Skin epidermis (tissue), 12 donors: ENCODE data around the gene SLC25A29.
"Not testable (repeated sequence)": the region's sequence is repeated elsewhere in the genome, so short reads cannot be mapped to it uniquely, and the experiment has no call there.

Source experiments
- H3K27ac ChIP-seq, 21 experiments: fragments of 200-600 bp; sonication (generic) in 11 of 21; one replicate each; pipeline ENCODE4 v1.5.0; 2020; ENCODE audit warnings: mild to moderate bottlenecking in 3 of 21, inconsistent platforms in 2 of 21, moderate library complexity in 2 of 21
- H3K4me3 ChIP-seq, 7 experiments: fragments of 200-600 bp; sonication (generic) in 2 of 7; one replicate each; pipeline ENCODE4 v1.5.0; 2020; ENCODE audit warnings: inconsistent platforms in 2 of 7, mild to moderate bottlenecking in 2 of 7, moderate library complexity in 1 of 7

SLC25A29 gene

GRCh38 chr14:100313464-100314230 lies 7.4 kb upstream of the SLC25A29 start:
- Histone ChIP-seq H3K27ac (peak overlapping the region in 2 of 21 experiments; percentile 17 to 51), H3K4me3 (no peak overlapping the region)

- Histone ChIP-seq H3K27ac (peak overlapping the region in 1 of 21 experiments; percentile 51), H3K4me3 (no peak overlapping the region)
Observed at GRCh38 chr14:100312877-100313400, 6.7 kb upstream of the SLC25A29 start.

GRCh38 chr14:100312110-100312876 lies 6.0 kb upstream of the SLC25A29 start:
- peak overlapping the region in 1 of 21 experiments; percentile 11 for H3K27ac ChIP-seq

GRCh38 chr14:100309028-100309737 lies 2.9 kb upstream of the SLC25A29 start:
- Histone ChIP-seq H3K27ac (no peak overlapping the region), H3K4me3 (no peak overlapping the region)

More at GRCh38 chr14:100312110-100312876, 6.0 kb upstream of the SLC25A29 start:
- H3K4me3 ChIP-seq = not testable (repeated sequence)

- H3K4me3 ChIP-seq, H3K27ac ChIP-seq: not testable (repeated sequence)
Observed at GRCh38 chr14:100308427-100308792, 2.2 kb upstream of the SLC25A29 start.

GRCh38 chr14:100307766-100308426 lies 1.7 kb upstream of the SLC25A29 start:
- Histone ChIP-seq H3K27ac (peak overlapping the region in 5 of 21 experiments; percentile 70 to 84 (median 82)), H3K4me3 (peak overlapping the region in 4 of 7 experiments; percentile 59 to 85 (median 72))

GRCh38 chr14:100306998-100307765 lies 938 bp upstream of the SLC25A29 start:
- peak overlapping the region; percentile 24 to 93 (median 80) for H3K27ac ChIP-seq
- peak overlapping the region; percentile 52 to 98 (median 73) for H3K4me3 ChIP-seq

- H3K4me3 ChIP-seq = peak overlapping the region; percentile 52 to 98 (median 73)
- peak overlapping the region in 20 of 21 experiments; percentile 11 to 93 (median 76) for H3K27ac ChIP-seq
Observed at GRCh38 chr14:100305324-100306100, 732 bp downstream of the SLC25A29 start.

- Histone ChIP-seq H3K4me3 (peak overlapping the region; percentile 52 to 98 (median 73)), H3K27ac (peak overlapping the region in 15 of 21 experiments; percentile 11 to 93 (median 78))
Observed at GRCh38 chr14:100304825-100305323, 1.4 kb downstream of the SLC25A29 start.

- H3K27ac ChIP-seq = peak overlapping the region in 6 of 21 experiments; percentile 18 to 86 (median 77)
Observed at GRCh38 chr14:100303925-100304324, 2.3 kb downstream of the SLC25A29 start.

GRCh38 chr14:100303179-100303578 lies 3.1 kb downstream of the SLC25A29 start:
- H3K4me3 ChIP-seq = no peak overlapping the region
- H3K27ac ChIP-seq = peak overlapping the region in 7 of 21 experiments; percentile 9 to 84 (median 18)

More at GRCh38 chr14:100303925-100304324, 2.3 kb downstream of the SLC25A29 start:
- H3K4me3 ChIP-seq = no peak overlapping the region

GRCh38 chr14:100302616-100303015 lies 3.6 kb downstream of the SLC25A29 start:
- Histone ChIP-seq H3K27ac (peak overlapping the region in 3 of 21 experiments; percentile 4 to 84 (median 14)), H3K4me3 (no peak overlapping the region)

- Histone ChIP-seq H3K27ac (no peak overlapping the region), H3K4me3 (no peak overlapping the region)
Observed at GRCh38 chr14:100299238-100299560, 7.0 kb downstream of the SLC25A29 start.

GRCh38 chr14:100298551-100299237 lies 7.5 kb downstream of the SLC25A29 start:
- Histone ChIP-seq H3K27ac (peak overlapping the region in 1 of 21 experiments; percentile 23), H3K4me3 (no peak overlapping the region)

- H3K27ac ChIP-seq = peak overlapping the region in 19 of 21 experiments; percentile 0 to 71 (median 36)
Observed at GRCh38 chr14:100297320-100298300, 8.6 kb downstream of the SLC25A29 start.

GRCh38 chr14:100296729-100297128 lies 9.5 kb downstream of the SLC25A29 start:
- H3K4me3 ChIP-seq = not testable (repeated sequence)
- peak overlapping the region in 14 of 21 experiments; percentile 12 to 71 (median 53) for H3K27ac ChIP-seq

More at GRCh38 chr14:100297320-100298300, 8.6 kb downstream of the SLC25A29 start:
- H3K4me3 ChIP-seq = no peak overlapping the region
